Measurements from ENCODE around the gene RBM22.

Gene RBM22

GRCh38 chr5:150641824-150642566, 58.9 kb downstream of the RBM22 start:
- TF ChIP-seq CTCF (IDR thresholded peaks at IDR 0.05; ENCODE audit: low read depth, low read length): no peak
- peak in 1 of 2 donors; percentile 43 for DNase-seq (ENCODE audit: low read depth in 2 of 2)
- peak overlapping the region; percentile 51 to 61 for H3K4me3 ChIP-seq (replicated peaks in 1 of 2; ENCODE audit: low read depth in 2 of 2, low read length in 2 of 2)

- DNase-seq (ENCODE audit: low read depth in 2 of 2): peak; percentile 94 to 96
- H3K4me3 ChIP-seq (replicated peaks in 1 of 2; ENCODE audit: low read depth in 2 of 2, low read length in 2 of 2): peak overlapping the region; percentile 51 to 61
- TF ChIP-seq CTCF (IDR thresholded peaks at IDR 0.05; ENCODE audit: low read depth, low read length): no peak
Observed at GRCh38 chr5:150641006-150641570, 59.8 kb downstream of the RBM22 start.
